Spleen (tissue), 11 donors: ENCODE measurements around the gene MYBPC3. TPM values are rescaled to one million over a fixed set of nuclear protein-coding genes. Genes with fewer than 3 reads are reported as not detected.

Experiments used
- DNase-seq: peaks from one replicate; pipeline ENCODE4 v3.0.0-alpha.2; 2020
- H3K27ac ChIP-seq, 8 donors: fragments of 200-600 bp; sonication (generic) in 7 of 8; 1 replicate in 4 of 8; 2 replicates in 4 of 8; pipeline versions ENCODE4 v1.5.0 to v1.8.0; 2016 to 2021; ENCODE audit warnings: inconsistent platforms in 4 of 8, mild to moderate bottlenecking in 4 of 8, moderate library complexity in 1 of 8
- H3K27me3 ChIP-seq, 7 donors: fragments of 200-600 bp; sonication (generic) in 6 of 7; replicated peaks in 1 of 7; 1 replicate in 4 of 7; 2 replicates in 3 of 7; pipeline versions ENCODE4 v1.5.0 to v1.8.0; 2016 to 2021; ENCODE audit warnings: inconsistent platforms in 3 of 7, mild to moderate bottlenecking in 1 of 7
- H3K36me3 ChIP-seq, 6 donors: fragments of 200-600 bp; sonication (generic) in 5 of 6; 1 replicate in 4 of 6; 2 replicates in 2 of 6; pipeline versions ENCODE4 v1.5.0 to v1.8.0; 2016 to 2021; ENCODE audit warnings: inconsistent platforms in 2 of 6
- H3K4me1 ChIP-seq, 6 donors: fragments of 200-600 bp; sonication (generic) in 5 of 6; 1 replicate in 3 of 6; 2 replicates in 3 of 6; pipeline versions ENCODE4 v1.5.0 to v1.8.0; 2016 to 2021; ENCODE audit warnings: inconsistent platforms in 3 of 6
- H3K4me3 ChIP-seq, 8 donors: fragments of 200-600 bp; sonication (generic) in 7 of 8; 1 replicate in 4 of 8; 2 replicates in 4 of 8; pipeline versions ENCODE4 v1.5.0 to v1.8.0; 2016 to 2021; ENCODE audit warnings: inconsistent platforms in 4 of 8, mild to moderate bottlenecking in 4 of 8, moderate library complexity in 2 of 8
- H3K9me3 ChIP-seq, 8 donors: fragments of 200-600 bp; sonication (generic) in 7 of 8; 1 replicate in 4 of 8; 2 replicates in 4 of 8; pipeline versions ENCODE4 v1.5.0 to v1.8.0; 2016 to 2021; ENCODE audit warnings: inconsistent platforms in 4 of 8
- CTCF ChIP-seq, 11 experiments: fragments of 200-600 bp in 7 of 11; fragments of 450-650 bp in 4 of 11; sonication (generic) in 4 of 11; IDR thresholded peaks in 8 of 11; conservative IDR thresholded peaks in 3 of 11; 1 replicate in 7 of 11; 2 replicates in 4 of 11; pipeline versions ENCODE4 v1.4.0 to v1.8.0; 2016 to 2021; ENCODE audit warnings: antibody characterized with exemption in 11 of 11, inconsistent platforms in 4 of 11, mild to moderate bottlenecking in 1 of 11
- POLR2A ChIP-seq, 3 donors: fragments of 450-650 bp; IDR thresholded peaks; one replicate each; pipeline ENCODE4 v1.5.1; 2017; ENCODE audit warnings: antibody characterized with exemption in 3 of 3, mild to moderate bottlenecking in 1 of 3
- POLR2AphosphoS5 ChIP-seq, 3 donors: sonication (generic); formaldehyde crosslinking; IDR thresholded peaks; one replicate each; pipeline ENCODE4 v1.5.1; 2017; ENCODE audit warnings: antibody characterized with exemption in 3 of 3
- WGBS, 5 donors: extraction: QIAGEN DNeasy Blood & Tissue Kit in 3 of 5; methylation state at CpG; one replicate each; pipeline versions ENCODE4 v1.1.5 to v1.1.7; 2013 to 2018; 5-methylcytosine and 5-hydroxymethylcytosine counted together
- intact Hi-C: fragments of 100-400 bp; cut with DNase I; formaldehyde crosslinking; loops from one replicate; pipeline ENCODE4 v1.15.0; 2023; ENCODE audit warnings: low total_unique reads
- polyA plus RNA-seq, 3 donors: library from polyadenylated mRNA; stranded (reverse); fragments of 200-250 nt; gene quantifications; one replicate each; pipeline ENCODE4 v1.2.1, GENCODE V29; 2013
- total RNA-seq, 7 donors: library from RNA; depleted of rRNA in 3 of 7; stranded (reverse); fragments of >200 nt in 3 of 7; fragmentation: NEBNext Ultra II Directional in 4 of 7; extraction: Animal tissue kit (Norgen Biotek cat#: 25700) in 4 of 7; gene quantifications; one replicate each; pipeline versions ENCODE4 v1.1.0 to v1.2.1, GENCODE V29; 2016 to 2021
- donor health status: healthy with polysubstance abuse.
- donor health status: DM: no; HTN: no; CAD: no; lungs with moderate emphysema.
- donor health status: DM: no; HTN: no; CAD: no.
- donor health status: Bipolar disorder and iron deficiency.
- donor health status: healthy.
- donor health status: DM: no; HTN: no; CAD: no.
- donor health status: DM: yes; HTN: yes; CAD: no.

The MYBPC3 gene
- total and polyA plus RNA-seq, 10 donors: 0.49 to 4.7 (median 1.5) TPM

- Histone ChIP-seq H3K4me3 (peak overlapping the region in 2 of 8 donors; percentile 2 to 32), H3K36me3 (peaks cover 0 to 89% (median 17%) of the 10 kb centered on the region in 6 donors), H3K27ac (peak overlapping the region in 3 of 8 donors; percentile 14 to 70 (median 56)), H3K4me1 (peaks cover 0 to 62% (median 32%) of the 10 kb centered on the region in 6 donors), H3K9me3 (no peaks in the 10 kb centered on the region), H3K27me3 (no peaks in the 10 kb centered on the region)
- intact Hi-C loops: no loop called here
- WGBS, 5 donors: 64 to 86% (median 67%) methylated on average over 7 of the region's 7 CpGs
- DNase-seq: peak; percentile 64
- TF ChIP-seq CTCF (IDR thresholded peaks at IDR 0.05 in 8 of 11, conservative IDR thresholded peaks at IDR 0.05 in 3 of 11): no peak
- TF ChIP-seq POLR2AphosphoS5 (IDR thresholded peaks at IDR 0.05): no peak
- TF ChIP-seq POLR2A (IDR thresholded peaks at IDR 0.05): no peak
Observed at GRCh38 chr11:47359162-47359561, 6.7 kb upstream of the MYBPC3 start.

GRCh38 chr11:47358731-47359051, 6.2 kb upstream of the MYBPC3 start:
- TF ChIP-seq POLR2AphosphoS5 (IDR thresholded peaks at IDR 0.05) (peak in 1 of 3 donors; percentile 64), POLR2A (IDR thresholded peaks at IDR 0.05) (no peak)
- peak overlapping the region in 3 of 8 donors; percentile 14 to 70 (median 36) for H3K27ac ChIP-seq
- intact Hi-C loops: no loop called here
- H3K9me3 ChIP-seq: no peaks in the 10 kb centered on the region
- H3K36me3 ChIP-seq: peaks cover 0 to 89% (median 17%) of the 10 kb centered on the region in 6 donors
- peak; percentile 61 for DNase-seq
- H3K4me1 ChIP-seq: peaks cover 0 to 58% (median 32%) of the 10 kb centered on the region in 6 donors
- H3K4me3 ChIP-seq: no peak overlapping the region
- H3K27me3 ChIP-seq: no peaks in the 10 kb centered on the region
- WGBS, 5 donors: 81 to 92% (median 86%) methylated on average over 9 to 14 of the region's 14 CpGs

GRCh38 chr11:47357985-47358730, 5.7 kb upstream of the MYBPC3 start:
- H3K9me3 ChIP-seq: no peaks in the 10 kb centered on the region
- no peak overlapping the region for H3K4me3 ChIP-seq
- TF ChIP-seq POLR2A (IDR thresholded peaks at IDR 0.05): no peak
- peak in 1 of 3 donors; percentile 15 for TF ChIP-seq POLR2AphosphoS5 (IDR thresholded peaks at IDR 0.05)
- no peak for TF ChIP-seq CTCF (IDR thresholded peaks at IDR 0.05 in 8 of 11, conservative IDR thresholded peaks at IDR 0.05 in 3 of 11)
- DNase-seq: peak; percentile 52
- no peaks in the 10 kb centered on the region for H3K27me3 ChIP-seq
- peaks cover 0 to 53% (median 31%) of the 10 kb centered on the region in 6 donors for H3K4me1 ChIP-seq
- WGBS, 5 donors: 87 to 98% (median 93%) methylated on average over 6 of the region's 6 CpGs
- peaks cover 0 to 89% (median 17%) of the 10 kb centered on the region in 6 donors for H3K36me3 ChIP-seq
- intact Hi-C loops: no loop called here
- H3K27ac ChIP-seq: peak overlapping the region in 3 of 8 donors; percentile 14 to 70 (median 36)

- no peak for DNase-seq
- Histone ChIP-seq H3K4me3 (no peak overlapping the region), H3K9me3 (no peaks in the 10 kb centered on the region), H3K27ac (peak overlapping the region in 1 of 8 donors; percentile 30), H3K27me3 (no peaks in the 10 kb centered on the region), H3K36me3 (peaks cover 0 to 88% (median 17%) of the 10 kb centered on the region in 6 donors), H3K4me1 (peaks cover 0 to 51% (median 30%) of the 10 kb centered on the region in 6 donors)
- no peak for TF ChIP-seq CTCF (IDR thresholded peaks at IDR 0.05 in 8 of 11, conservative IDR thresholded peaks at IDR 0.05 in 3 of 11)
- TF ChIP-seq POLR2A (IDR thresholded peaks at IDR 0.05): no peak
- peak in 1 of 3 donors; percentile 5 for TF ChIP-seq POLR2AphosphoS5 (IDR thresholded peaks at IDR 0.05)
- intact Hi-C loops: no loop called here
- 91 to 98% (median 93%) methylated on average over 1 of the region's 1 CpG for WGBS, 5 donors
Observed at GRCh38 chr11:47356998-47357329, 4.5 kb upstream of the MYBPC3 start.
